Measurements from ENCODE around the gene GPC6.
"Not testable (repeated sequence)": the region's sequence is repeated elsewhere in the genome, so short reads cannot be mapped to it uniquely, and the experiment has no call there.

Gene GPC6

DNA sequence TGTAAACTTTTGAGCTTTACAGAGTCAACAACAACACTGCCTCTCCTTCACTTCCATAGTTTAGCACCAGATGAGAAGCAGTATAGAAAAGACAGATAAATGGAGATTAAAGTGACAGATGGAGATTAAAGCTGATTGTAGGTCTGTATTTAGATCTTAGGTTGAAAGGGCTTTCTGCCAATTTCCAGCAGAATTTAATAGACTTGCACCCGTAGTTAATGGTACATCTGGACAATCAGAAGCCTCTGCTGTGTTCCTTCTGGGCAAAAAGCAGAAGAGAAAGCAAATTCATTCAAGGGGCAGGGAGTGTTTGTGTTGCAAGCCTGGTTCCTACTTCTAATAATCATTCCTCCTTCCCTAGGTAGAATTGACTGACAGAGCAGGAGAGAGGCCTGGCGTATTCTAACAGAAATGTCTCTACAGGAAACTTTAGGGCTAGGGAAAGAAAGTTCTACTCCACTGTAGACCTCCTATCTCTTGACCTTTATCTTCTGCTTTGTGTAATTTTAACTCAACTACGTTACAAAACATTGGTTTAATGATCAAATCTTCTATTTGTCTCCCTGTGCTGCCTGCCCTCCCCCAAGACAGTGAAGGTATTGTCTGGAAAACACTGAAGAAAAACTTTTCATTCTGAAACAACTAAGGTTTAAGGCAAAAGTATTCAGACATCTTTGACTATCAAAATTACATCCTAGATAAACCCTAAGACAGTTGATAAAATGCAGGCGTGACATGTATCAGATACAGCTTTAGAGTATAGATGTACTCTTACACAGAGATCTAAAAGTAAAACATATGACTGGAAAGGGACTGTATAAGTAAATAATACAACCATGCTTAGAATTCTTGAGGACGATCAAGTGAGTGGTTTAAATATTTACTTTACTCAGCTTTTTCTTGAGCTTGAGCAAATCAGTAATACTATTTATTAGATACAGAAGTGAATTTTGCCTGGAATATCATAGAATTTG is 44.4 kb downstream of the GPC6 start:
- no peak for DNase-seq

DNA sequence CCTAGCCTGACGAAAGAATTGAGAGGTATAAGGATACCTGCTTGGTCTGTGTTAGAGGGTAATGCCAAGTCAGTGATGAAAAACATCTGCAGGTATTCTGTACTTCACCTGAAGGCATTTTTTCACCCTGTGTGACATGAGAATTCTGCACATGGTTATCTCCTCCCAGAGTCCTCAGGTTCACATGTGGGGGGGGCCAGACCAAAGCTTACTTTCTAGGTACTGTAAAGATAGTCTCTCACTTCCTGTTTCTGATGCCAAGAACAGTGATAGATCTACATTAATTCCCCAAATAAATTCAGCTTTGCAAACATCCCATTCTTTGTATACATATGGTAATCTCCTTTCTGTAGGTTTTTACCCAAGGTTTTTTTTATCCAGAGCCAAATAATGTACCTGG is 53.4 kb downstream of the GPC6 start:
- DNase-seq = no peak

DNA sequence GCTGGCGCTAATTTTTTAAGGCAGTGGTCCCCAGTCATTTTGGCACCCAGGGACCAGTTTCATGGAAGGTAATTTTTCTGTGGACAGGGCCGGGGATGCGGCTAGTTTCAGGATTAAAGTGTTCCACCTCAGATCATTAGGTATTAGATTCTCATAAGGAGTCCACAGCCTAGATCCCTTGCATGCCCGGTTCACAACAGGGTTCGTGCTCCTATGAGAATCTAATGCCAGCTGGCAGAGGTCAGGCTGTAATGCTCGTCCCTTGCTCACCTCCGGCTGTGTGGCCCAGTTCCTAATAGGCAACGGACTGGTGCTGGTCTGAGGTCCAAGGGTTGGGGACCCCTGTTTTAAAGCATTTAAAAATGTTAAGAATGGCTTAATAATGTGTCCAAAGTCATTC is 54.1 kb downstream of the GPC6 start:
- no peak for DNase-seq

DNA sequence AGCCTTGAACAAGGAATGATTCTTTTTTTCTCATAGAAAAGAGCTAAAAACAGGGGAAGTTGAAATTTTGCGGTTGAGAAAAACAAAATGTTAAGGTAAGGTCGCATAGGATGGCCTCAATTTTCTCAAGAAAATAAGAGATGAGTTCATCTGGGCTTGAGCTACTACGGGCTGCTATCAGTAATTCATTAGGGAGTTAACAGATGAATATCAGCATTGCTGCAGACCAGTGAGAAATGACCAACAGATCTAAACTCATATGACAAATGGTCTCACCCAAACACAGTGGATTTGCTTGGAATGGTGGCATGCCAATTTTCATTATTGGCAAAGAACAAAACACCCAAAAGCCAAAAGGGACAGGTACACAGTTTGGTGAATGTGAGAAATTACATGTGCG is 56.6 kb downstream of the GPC6 start:
- no peak for DNase-seq

DNA sequence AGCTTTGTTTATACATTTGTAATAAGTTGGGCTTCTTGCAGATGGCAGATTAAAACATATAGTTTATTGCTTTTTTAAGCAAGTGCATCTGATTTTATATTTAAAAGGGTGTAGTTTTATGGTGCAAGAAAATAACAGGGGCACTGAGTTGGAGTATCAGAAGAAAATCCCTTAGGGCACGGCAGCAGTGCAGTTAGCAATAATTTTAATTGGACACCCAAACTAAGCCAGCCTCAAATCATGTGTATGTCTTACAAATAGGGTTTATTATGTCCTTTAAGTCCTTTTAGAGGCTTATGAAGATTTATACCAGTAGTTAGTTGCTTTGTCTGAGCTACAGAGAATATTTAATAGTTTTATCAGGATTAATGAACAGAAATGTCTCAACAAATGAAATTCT is 57.5 kb downstream of the GPC6 start:
- no peak for DNase-seq

DNA sequence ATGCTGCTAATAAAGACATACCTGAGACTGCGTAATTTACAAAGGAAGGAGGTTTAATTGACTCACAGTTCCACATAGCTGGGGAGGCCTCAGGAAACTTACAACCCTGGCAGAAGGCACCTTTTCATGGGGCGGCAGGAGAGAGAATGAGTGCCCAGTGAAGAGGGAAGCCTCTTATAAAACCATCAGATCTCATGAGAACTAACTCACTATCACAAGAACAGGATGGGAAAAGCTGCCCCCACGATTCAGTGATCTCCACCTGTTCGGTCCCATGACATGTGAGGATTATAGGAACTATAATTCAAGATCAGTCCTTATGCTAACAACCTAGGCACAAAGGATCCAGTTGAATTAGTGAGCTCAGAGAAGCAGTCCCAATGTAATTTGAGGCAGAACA is 59.4 kb downstream of the GPC6 start:
- DNase-seq = no peak

DNA sequence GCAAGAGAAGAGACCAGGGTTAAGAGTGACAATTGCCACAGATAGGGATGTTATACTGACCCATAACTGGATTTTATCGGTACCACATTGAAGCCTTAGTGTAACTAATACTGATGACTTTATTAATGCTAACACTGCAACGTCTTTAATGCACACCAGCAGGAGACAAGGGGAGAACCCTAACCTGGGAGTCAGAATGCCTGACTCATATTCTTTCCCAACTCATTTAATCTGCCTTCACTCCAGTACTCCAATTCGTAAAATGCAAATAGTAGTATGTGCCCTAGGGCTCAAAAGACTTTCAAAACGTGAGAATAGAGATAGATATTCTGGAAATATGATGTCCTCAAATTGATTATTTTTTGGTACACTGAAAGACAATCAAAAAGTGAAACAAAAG is 62.4 kb downstream of the GPC6 start:
- no peak for DNase-seq

DNA sequence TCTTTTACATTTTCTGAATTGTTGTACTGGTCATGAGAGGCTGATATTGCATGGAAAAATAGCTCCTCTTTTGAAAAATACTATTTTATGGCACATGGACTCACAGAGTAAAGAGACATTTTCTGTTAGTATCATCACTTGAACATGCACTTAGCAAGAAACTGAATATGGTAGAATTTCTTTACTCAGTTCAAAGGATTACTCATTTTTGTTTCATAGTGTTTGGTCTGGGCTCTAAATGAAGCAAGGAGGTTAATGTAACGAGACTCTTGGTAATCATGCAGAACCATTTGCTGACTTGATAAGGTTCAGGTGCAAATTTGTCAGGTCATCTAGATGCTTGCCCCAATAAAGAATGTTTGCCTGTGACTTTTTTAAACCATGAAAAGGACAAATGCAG is 63.2 kb downstream of the GPC6 start:
- DNase-seq = no peak

DNA sequence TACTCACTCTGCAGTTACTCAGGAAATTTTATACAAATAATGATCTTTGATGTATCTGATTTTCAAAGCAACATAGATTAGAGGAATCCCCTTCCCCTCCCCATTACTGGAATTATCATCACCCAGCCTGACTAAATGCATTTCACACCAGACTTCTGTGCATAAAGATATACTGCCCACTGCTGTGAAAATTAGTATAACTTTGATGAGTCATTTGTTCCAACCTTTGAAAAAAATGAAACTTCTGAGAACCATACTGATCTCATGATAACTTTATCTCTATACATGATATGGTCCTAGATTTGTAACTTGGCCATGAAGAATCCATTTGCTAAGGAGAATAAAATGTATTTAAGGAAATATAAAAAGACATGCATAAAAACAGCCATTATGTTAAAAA is 63.9 kb downstream of the GPC6 start:
- DNase-seq = no peak

DNA sequence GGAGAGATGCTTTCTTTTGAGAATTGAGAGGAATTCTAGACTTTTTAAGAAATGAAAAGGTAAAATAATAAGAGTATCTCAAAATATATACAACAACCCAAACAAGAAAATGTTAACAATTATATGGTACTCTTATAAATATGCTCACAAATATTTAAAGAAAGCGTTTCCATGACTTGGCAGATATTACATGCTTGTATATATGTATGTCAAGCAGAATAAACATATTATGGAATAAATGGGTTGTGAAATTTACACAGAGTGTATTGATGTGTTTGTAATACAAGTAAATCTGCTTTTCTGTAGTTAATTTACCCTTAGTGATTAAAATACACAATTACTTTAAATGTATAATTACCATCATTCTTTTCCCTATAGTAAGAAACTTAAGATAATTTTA is 65.8 kb downstream of the GPC6 start:
- DNase-seq = no peak

DNA sequence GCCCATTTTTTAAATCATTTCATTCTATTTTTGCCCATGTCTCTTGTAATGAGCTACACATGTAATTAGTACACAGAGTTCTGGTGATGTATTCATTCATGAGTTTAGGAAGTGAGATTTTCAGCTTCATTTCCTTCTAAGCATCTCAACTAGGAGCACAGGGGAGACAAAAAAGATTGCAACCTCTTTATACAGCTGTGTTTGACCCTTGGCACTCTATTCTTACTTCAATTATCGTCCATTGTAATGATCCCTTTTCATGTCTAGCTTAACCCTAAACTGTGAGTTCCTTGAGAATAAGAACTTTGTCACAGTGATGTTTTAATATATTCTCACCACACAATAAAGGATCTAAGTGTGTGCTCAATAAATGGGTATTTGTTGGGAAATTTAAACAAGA is 67.1 kb downstream of the GPC6 start:
- DNase-seq = no peak

DNA sequence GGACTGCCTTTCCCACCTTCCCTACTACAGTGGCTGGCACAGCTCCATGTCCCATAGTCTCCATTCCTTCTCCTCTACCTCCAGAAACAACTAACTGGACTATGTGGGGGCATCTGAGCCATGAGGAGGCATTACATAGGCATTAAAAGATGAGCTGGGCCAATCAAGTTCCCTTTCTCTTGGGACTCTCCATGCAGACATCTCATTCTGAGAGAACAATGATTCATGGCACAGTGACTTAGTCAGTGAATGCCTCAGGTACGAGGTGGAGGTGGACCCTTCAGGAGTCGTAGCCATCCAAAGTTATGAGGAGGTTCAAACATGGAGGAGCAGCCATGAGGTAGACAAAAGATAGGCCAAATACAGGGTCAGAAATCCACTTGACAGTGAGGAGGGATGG is 70.0 kb downstream of the GPC6 start:
- no peak for DNase-seq

DNA sequence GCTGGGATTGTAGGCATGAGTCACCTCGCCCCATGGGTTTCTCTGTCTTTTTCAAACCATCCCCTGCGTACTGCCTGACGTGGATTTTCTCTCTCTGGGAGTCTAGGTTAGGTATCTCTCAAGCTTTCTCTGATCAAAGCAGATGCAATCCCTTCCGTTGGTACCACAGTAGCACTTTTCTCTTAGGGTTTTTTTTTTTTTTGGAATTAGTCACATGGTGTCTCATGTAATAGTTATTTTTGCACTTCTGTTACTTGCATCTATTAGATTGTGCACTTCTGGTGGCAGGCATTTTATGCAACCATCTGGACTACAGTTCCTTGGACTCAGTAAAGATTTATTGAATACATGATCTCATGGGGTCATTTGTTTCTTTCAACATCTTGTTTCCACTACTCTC is 72.1 kb downstream of the GPC6 start:
- DNase-seq = no peak

DNA sequence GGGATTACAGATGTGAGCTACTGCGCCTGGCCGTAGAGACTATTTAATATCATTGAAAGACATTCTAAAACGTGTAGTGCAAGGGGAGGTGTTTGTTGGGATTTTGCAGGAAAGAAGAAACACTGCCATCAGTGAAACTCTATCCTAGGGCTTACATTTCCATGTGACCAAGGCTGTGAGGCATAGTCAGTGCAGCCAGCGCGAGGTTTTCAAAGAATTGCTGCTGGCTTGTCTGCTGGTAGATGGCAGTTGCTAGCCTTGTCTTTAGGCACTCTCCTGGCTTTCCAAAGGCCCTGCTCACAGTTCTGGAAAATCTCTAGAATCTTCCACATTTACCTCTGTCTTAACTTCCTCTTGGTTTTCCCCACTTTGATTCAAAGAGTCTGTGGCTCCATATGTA is 77.5 kb downstream of the GPC6 start:
- DNase-seq = no peak

DNA sequence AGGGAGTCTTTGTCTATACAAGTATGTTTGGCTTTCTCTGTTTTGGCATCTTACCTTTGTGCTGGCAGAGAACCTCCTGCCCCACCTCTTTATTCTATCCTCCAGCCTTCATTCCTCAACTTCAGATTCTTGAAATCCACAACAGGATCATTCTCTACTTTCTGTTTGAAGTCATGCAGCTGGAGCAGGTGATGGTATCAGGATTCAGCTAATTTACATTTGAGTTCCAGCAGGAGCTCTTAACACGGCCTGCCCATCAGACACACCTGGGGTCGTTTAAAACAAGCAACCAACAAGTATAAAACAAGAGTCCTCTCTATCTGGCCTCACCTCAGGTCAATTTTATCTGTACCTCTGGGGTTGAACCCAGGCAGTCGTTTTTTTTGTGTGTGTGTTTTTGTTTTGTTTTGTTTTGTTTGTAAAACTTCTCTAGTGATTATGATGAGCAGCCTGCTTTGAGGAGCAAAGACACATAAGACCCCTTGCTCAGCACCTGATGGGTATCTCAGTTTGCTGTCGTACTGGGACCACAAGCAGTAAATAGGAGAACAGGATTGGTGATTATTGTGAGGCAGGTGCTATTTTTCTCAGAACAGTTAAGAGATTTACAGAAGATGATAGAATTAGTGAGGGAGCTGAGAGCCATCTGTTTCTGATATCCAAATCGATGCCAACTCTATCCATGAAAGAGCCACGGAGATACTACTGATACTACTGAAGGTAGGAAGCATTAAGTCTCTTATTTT is 78.4 kb downstream of the GPC6 start:
- DNase-seq = no peak

DNA sequence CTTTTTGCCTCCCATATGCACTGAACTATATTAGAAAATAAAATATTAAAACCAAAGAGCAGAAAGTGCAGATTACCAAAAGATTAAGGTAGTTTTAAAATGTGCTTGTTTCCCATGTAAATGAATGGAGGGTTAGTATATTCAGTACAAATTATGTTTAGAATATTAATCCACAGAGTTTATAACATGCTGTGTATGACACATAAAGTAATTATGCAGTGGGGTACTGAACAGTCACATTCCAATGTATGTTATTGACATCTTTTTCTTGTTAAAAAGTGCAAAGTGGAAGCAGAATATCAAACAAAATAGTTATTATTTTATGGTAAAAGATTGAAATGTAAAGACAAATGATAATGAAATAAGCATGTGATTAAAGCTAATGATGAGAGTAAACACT is 79.3 kb downstream of the GPC6 start:
- DNase-seq = no peak

DNA sequence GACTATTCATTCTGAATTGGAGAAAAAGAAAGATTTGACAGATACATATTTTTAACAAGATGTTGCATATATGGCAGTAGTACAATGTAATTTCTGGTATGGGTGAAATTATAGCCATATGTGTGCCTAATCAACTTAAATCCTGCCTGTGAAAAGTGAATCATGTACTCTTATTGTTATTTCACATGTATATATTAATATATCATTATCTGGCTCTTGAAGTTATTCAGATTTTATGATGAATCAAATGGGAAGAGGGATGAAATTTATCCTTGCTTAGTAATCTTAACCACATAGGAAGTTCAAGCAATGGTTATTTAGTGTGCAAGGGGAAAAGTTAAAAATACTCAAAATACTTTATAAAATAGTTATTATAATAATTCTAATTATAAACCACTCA is 80.5 kb downstream of the GPC6 start:
- no peak for DNase-seq

DNA sequence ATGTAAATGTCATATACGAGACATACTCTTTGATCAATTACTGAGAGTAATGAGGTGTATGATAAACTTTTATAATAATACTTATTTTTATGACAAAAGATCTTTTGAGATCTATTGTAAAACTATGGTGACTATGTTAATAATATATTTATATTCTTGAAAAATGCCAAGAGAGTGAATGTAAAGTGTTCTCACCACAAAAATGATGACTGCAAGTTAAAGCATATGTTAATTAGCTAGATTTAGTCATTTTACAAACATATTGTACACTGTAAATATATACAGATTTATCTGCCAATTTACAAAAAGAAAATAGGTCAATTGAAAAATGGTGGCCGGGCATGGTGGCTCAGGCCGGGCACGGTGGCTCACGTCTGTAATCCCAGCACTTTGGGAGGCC is 81.0 kb downstream of the GPC6 start:
- no peak for DNase-seq

DNA sequence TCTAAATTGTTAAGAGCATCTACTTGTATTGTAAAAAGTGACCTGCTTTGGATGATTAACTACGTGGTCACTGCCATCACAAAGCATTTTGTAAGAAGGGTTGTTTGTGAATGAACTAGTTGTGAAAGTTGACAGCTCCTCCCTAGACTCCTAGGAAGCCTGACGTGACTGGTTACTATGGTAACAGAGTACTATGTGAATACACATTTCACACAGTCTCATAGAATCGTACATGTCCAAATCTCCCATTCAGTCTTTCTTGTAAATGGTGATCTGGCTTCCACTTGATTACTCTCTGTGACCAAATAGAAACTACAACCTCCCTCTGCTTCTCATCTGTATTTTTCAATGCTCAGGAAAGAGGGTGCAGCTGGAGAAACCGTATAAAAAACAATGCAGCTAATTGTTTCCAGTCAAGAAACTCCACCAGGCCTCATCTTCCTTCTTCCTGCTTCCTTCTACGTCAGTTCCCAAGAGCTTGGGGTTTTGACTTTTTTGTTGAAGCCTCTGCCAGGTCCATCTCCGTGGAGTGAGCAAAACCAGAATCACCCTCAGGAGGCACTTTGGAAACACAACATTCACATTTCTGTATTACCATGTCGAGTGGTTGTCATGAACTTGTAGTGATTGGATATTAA is 83.4 kb downstream of the GPC6 start:
- no peak for DNase-seq

DNA sequence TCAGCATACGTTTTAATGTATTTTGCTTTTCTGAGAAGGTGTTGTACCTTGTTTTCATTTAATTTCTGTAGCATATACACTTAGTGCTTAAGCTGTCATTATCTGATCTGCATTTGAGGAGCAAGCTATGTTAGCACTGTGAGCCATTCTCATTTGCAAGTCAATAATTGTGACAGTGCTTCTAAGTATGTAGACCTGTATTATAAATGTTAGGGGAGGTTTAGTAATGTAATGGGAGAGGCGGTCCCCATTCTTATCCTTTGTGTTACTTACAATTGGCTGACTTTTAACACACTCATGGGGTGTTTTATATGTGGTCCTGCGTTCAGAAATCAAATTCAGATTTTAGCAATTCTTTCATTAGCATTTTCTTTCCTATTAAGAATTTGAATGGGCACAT is 90.2 kb downstream of the GPC6 start:
- no peak for DNase-seq

DNA sequence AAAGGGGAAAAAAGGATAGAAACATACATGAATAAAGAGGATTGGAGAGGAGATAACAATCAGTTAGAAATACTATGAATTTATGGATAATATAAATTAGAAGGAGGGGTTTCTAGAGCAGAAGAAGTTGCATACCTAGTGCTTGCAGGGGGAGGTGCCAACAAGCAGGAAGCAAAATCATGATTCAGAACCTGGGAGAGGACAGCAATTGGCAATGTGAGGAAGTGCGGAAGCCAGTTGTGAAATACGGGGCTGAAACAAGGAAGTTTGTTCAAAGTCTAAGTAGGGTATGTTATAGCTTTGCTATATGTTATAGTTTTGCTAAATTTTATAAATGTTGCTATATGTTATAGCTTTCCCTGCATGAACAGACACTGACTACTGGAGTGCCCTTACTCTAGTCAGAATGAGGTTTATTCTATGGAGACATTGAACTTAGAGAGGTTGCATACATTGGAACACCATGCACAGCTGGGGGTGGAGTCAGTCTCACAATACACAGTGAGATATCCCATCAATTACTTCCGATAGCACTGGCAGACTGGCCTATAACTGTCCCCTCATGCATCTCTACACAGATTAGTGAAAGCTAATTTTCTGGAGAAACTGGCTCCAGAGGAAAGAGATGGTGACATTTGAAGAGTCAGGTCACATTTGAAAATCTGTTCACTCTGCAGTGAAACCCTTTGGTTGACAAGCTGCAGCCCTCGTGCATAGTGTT is 92.1 kb downstream of the GPC6 start:
- DNase-seq = no peak

DNA sequence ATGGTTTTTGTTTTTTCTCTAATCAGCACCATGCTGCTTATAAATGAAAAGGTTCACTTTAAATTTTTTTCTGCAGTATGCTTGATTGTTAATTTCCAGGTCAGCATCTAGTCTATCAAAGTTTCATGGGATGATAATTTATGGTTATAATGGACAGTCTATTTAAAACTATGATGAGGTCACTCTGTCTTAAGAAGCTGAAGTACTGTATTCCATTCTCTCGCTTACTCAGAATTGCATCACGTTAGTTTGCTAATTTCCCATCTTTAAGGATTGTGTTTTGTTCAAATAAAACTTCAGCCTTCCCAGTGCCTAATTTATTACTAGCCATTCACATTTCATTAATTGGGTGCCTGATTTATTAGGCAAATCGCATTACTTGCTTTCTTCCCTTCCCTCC is 94.3 kb downstream of the GPC6 start:
- no peak for DNase-seq

DNA sequence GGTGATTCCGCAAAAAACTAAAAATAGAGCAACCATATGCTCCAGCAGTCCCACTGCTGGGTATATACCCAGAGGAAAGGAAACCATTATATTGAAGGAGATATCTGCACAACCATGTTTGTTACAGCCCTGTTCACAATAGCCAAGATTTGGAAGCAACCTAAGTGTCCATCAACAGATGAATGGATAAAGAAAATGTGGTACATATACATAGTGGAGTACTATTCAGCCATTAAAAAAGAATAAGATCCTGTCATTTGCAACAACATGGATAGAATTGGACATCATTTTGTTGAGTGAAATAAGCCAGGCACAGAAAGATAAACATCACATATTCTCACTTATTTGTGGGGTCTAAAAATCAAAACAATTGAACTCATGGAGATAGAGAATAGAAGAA is 97.3 kb downstream of the GPC6 start:
- DNase-seq = not testable (repeated sequence)
